ENCODE results near the gene TMEM119. TPM values are rescaled to one million over a fixed set of nuclear protein-coding genes. Genes with fewer than 3 reads are reported as not detected.
"Not testable (repeated sequence)": the region's sequence is repeated elsewhere in the genome, so short reads cannot be mapped to it uniquely, and the experiment has no call there.

The TMEM119 gene
- total RNA-seq, 1 donor from 2014 or later, result 34.4 TPM

DNA sequence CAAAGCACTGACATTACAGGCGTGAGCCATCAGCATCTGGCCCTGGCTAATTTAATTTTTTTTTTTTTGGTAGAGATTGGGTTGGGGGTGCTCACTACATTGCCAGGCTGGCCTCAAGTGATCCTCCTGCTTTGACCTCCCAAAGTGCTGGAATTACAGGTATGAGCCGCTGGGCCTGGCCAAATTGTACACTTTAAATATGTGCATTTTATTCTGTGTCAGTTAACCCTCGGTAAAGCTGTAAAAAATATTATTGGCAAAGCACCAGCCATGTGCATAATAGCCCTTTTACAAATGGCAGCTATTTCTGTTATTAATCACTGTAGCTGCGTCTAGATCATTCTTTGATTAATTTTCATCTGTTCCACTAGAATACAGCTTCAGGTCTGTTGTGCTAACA lies 12.0 kb downstream of the TMEM119 start:
- DNase-seq (ENCODE audit: low read depth), result no peak

DNA sequence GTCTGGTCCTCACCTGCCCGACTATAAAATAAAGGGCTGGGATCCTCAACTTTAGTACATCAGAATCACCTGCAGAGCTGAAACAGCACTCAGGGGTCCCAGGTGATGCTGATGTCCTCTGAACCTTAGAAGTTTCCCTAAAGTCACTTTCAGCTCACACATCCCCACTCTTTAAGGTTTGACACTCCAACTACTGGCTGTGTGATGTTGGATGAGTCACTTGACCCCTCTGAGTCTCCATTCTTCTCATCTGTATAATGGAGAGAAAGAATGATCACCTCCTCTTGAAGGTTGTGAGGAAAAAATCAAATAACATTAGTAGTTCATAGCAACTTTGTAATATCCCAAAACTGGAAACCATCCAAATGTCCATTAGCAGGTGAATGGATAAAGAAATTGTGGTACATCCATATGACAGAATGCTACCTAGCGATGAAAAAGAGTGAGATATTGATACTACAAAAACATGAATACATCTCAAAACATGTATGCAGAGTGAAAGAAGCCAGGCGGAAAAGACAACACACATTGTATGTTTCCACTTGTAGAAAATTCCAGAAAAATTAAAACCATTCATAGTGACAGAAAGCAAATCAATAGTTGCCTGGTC lies 13.3 kb downstream of the TMEM119 start:
- no peak for DNase-seq (ENCODE audit: low read depth)

DNA sequence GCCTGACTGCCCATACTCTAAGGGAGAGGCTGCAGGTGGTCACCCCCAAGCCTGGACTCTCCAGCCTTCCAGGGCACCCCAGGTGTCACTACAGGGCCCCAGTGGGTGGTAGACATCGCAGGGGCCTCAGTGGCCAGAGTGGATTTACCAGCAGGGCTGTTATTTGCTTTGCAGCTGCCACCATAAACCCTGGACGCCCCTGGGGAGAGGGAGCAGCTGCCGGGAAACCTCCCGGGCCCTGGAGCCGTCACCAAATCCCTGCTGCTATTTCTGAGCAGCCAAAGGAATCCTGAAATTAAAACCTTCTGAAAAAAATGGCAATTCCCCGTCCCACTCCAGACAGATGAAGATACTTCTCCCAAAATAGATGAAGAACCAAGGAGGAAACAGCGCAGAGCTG lies 13.9 kb downstream of the TMEM119 start:
- peak; percentile 96 for DNase-seq (ENCODE audit: low read depth)

DNA sequence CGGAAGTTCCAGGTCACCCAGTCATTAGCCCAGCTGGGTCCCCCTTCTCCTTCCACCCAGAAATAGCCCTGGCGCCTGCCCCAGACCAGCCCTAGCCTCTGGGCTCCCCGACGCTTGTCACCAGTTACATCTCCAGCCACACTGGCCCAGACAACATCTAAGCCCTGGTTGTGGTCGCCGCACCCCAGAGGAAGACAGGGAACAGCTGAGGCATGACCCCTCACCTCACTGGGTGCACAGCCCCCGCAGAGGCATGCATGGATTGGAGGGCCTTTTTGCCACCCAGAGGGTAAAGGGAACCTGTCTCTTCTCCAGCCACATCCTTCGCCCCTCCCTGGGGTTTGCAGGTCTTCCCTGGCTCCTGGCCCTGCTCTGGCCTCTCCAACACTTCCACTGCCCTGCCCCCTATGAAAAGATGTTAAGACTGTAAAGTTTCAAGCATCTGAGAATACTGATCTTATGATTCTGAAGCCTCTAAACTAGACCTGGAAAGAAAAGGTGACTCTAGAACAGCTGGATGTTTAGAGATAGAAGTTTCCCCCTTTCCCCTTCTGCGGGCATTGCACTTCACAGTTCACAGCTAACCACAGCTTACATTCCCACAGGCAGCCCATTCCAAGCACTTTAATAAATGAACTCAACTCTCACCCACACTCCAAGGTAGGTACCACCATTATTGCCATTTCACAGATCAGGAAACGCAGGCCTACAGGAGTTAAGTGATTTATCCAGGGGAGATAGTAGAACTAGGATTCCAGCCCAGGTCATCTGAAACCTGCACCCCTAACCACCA lies 14.7 kb downstream of the TMEM119 start:
- peak; percentile 90 for DNase-seq (ENCODE audit: low read depth)

DNA sequence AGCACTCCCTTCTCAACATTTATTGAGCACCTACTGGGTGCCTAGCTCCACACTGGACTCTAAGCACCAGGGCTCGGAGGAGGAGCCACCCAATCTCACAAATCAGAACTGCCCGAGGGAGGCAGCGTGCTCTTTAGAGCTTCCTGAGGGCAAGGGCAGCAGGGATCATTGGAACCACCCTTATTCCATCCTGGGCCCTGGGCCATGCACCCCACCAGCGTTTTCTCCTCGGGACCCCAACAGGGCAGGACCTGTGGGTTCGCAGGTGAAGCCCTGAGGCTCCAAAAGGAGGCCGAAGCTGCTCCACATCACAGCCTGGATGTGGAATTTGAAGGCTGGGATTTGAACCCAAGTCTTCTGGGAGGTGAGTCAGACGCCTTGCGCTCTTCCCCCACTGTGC lies 15.4 kb downstream of the TMEM119 start:
- DNase-seq (ENCODE audit: low read depth), result no peak

DNA sequence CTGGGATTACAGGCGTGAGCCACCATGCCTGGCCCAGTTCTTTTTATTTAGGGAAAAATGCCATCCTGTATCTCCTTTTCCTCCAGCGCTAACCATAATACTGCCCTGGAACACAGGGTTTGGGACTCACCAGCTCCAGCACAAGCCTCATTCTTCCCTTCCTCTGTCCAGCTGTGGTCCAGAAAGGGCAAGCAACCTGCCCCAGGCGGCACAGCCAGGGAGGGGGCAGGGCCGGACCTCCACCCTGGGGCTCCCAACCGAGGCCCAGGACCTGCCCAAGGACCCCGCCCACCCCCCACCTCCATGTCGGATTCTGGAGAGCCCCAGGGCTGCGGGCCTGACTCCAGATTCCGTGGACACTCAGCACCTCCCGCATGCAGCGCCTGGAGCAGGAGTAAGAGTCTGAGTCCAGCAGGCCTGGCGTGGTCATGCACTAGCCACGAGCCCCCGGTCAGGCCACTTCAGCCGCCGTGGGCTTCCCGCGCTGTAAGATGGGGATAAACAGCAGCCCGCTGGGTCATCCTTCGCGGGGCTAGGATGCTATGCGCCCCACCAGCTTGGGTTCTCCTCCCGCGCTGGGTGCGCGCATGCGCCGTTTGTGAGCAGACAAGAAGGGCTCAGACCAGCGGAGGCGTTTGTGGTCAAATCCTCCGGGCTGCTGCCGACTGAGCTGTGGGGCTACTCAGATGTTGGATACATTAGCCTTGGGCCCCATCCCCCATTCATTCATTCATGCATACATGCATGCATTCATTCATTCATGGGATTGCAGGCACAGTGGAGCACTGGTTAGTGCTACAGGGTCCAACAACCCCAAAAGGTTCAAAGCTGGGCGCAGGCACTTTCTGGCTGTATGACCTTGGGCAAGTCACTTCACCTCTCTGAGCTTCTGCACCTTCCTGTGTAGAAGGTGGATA lies 16.3 kb downstream of the TMEM119 start:
- DNase-seq (ENCODE audit: low read depth), result no peak

DNA sequence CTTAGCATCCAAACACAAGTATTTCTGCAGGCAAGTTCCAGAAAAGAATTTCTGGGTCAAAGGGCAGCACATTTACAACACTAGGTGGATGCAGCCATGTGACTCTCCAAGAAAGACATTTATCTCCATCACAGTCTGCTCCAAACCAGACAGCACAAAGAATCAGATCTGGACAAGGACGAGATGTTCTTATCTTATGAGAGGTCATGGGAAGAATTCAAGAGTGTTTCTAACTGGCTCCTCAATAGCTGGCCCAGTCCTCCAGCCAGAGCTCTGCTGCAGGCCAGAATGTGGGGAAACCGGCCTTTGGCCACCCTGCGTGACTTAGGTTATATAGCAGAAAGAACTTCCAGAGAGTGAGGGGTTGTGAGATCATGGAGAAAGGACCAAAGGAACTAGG lies 17.4 kb downstream of the TMEM119 start:
- no peak for DNase-seq (ENCODE audit: low read depth)

DNA sequence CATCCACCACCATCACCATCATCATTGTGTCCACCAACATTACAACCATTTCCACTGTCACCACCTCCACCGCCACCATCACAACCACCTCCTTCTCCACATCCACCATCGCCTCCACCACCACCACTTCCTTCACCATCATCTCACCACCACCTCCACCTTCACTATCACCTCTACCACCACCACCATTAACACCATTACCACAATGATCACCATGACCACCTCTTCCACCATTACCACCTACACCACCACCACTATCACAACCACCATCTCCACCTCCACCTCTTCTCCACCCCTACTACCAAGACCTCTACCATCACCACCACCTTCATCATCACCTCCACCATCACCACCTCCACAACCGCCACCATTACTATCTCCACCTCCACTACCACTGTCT lies 19.1 kb downstream of the TMEM119 start:
- DNase-seq (ENCODE audit: low read depth), result no peak

DNA sequence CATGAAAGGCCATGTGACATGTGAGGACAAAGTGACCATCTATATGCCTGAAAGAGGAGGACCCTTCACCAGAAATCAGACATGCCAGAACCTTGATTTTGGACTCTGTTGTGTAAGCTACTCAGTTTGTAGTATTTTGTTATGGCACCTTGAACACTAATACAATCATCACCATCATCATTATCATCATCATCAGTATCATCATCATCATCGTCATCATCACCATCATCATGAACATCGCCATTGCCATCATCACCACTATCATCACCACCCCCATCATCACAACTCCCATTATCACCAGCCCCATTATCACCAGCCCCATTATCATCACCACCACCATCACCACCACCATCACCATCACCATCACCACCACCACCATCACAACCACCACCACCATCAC lies 19.6 kb downstream of the TMEM119 start:
- DNase-seq (ENCODE audit: low read depth), result no peak

DNA sequence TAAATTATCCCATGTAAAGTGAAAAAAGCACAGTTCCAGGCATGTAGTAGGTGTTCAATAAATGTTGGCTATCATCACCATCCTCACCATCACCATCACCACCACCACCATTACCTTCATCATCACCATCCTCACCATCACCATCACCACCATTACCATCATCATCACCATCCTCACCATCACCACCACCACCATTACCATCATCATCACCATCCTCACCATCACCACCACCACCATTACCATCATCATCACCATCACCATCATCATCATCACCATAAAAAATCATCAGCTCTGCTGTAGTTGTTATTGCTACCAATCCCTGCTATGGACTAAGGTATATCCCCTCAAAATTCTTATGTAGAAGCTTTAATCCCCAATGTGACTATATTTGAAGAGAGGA lies 20.4 kb downstream of the TMEM119 start:
- DNase-seq (ENCODE audit: low read depth), result no peak

DNA sequence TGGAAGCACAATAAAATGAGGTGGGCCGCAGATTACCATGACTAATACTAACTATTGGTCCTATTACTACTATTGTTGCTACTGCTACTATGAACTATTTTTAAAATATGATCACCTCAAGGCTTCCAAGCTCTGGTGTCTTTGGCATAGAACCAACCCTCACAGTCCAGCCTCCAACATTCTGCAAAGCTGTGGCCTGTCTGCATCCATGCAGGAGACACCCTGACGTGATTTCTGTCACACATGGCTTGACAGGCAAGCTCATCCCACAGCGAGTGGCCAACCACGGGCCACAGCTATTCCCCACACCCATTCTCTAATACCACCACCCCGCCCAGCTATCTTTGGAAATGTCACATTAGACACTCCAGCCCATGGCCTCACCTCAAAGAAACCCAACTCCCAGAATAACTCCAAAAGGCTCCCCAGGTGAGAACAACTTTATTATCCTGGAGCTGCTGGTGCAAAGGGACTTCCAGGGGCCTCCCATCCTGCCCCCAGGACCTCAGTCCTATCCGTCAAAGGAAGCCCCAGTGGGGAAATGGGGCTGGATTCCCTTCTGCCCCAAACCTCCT lies 21.1 kb downstream of the TMEM119 start:
- DNase-seq (ENCODE audit: low read depth), result peak; percentile 99

DNA sequence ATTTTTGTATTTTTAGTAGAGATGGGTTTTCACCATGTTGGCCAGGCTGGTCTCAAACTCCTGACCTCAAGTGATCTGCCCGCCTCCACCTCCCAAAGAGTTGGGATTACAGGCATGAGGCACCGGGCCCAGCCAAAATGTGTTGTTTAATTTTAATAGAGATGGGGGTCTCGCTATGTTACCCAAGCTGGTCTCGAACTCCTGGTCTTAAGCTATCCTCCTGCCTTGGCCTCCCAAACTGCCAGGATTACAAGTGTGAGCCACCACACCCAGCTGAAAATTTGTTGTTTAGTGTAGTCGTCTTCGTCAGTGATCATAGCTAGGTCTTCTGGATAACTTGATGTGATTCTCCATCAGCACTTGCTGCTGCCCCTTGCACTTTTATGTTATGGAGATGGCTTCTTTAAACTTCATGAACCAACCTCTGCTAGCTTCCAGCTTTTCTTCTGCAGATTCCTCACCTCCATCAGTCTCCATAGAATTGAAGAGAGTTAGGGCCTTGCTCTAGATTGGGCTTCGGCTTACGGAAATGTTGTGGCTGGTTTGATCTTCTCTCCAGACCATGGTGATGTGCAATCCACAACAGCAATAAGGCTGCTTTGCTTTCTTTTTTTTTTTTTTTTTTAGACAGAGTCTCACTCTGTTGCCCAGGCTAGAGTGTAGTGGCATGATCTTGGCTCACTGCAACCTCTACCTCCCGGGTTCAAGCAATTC lies 22.5 kb downstream of the TMEM119 start:
- DNase-seq (ENCODE audit: low read depth), result no peak

DNA sequence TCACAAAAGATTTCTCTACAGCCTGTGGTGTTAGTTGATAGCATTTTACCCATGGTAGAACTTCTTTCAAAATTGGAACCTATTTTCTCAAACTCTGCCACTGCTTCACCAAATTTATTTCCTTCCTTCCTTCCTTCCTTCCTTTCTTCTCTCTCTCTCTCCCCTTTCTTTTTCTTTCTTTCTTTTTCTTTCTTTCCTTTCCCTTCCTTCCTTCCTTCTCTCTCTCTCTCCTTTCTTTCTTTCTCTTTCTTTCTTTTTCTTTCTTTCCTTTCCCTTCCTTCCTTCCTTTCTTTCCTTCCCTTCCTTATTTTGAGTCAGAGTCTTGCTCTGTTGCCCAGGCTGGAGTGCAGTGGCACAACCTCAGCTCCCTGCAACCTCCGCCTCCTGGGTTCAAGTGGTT lies 23.6 kb downstream of the TMEM119 start:
- DNase-seq (ENCODE audit: low read depth), result not testable (repeated sequence)

DNA sequence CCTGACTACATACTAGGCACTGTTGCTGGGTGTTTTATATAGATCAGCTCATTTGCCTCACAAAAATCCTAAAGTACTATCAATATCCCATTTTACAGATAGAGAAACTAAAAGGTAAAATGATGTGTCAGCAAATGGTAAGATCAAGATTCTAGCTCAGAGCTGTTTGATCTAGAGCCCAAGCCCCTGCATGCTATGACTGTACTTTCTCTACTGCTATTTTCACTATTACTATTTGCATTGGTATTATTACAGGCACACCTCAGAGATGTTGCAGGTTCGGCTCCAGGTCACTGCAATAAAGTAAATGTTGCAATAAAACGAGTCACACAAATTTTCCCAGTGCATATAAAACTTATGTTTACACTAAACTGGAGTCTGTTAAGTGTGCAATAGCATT lies 24.6 kb downstream of the TMEM119 start:
- no peak for DNase-seq (ENCODE audit: low read depth)

DNA sequence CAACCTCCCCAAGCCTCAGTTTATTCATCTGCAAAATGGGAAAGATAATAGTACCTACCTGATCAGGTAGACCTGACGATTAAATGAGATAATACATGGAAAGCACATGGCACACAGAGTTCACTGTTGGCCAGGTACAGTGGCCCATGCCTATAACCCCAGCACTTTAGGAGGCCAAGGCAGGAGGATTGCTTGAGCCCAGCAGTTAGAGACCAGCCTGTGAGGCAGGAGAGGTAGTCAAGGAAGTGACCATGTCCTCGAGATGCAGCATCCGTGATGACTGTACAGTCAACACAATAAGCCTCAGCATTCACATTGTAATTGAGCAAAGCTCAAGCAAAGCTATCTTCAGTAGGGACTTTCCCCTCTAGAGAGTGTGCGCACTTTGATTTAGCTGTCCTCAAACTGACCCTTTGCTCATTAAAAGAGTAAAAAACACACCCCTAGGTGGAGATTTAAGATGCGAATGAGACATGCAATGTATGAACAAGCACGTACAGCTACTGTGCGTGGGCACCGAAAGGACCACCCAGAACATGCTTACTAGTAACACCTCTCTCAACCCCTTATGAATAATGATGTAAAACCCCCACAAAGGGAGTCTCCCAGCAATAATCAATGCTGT lies 25.6 kb downstream of the TMEM119 start:
- no peak for DNase-seq (ENCODE audit: low read depth)

DNA sequence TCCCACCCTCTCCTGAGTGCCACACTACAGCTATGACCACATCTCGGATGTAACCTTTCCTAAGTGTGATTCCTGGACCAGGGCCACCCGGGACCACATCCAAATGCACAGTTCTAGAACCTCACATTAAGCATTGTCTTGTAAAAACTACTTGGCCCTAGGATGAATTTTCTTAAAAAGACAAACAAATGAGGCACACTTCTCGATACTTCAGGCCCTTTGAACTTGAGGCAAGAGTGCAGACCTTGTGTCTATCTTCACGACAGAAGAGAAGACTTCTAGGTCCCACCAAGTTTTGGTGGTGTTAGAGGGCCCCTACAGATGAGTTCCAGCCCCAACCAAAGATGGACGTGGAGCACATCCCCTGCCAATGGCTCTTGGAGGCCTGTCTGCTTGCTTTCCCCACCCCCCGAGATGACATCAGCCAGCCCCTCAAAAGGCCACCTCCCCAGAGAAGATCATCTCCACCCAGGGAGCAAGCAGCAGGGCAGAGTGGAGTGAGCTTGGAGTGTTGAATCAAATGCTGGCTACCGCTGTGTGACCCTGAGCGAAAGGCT lies 26.2 kb downstream of the TMEM119 start:
- DNase-seq (ENCODE audit: low read depth), result no peak

DNA sequence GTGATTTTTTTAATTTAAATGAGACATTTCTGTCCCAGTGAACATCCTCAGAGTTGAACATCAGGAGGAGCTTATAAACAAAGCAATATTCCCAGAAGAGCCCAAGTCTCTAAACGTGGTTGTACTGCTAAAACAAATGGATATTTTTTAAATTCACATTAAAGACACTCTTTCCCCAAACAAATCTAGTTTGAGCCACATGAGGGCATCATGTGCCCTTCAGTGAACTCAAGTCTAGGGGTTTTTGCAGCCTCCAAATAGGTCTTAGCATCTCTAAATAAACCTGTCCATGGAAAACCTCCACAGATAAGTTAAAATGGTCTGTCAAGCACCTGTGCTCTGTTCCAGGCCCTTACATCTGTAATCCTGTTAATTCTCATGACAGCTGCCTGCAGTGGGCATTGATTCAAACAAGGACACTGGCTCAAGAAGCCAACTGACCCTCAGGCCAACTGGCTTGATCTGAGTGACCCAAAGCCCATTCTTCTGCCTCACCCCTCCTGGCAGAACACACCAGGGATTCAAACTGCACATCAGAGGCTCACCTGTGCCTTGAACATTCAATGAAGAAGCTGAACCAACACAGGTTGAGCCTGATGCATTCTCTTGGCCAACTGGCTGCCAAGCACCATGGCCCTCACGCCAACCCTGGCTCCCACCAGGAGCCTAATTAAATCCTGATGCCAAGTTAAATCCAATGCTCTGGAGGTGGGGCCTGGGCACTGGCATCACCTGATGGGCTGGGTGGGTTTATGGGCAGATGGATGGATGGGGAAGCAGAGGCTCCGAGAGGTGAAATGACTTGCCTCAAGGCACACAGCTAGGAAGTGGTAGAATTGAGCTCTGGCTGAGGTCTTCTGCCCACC lies 26.9 kb downstream of the TMEM119 start:
- peak; percentile 67 for DNase-seq (ENCODE audit: low read depth)

DNA sequence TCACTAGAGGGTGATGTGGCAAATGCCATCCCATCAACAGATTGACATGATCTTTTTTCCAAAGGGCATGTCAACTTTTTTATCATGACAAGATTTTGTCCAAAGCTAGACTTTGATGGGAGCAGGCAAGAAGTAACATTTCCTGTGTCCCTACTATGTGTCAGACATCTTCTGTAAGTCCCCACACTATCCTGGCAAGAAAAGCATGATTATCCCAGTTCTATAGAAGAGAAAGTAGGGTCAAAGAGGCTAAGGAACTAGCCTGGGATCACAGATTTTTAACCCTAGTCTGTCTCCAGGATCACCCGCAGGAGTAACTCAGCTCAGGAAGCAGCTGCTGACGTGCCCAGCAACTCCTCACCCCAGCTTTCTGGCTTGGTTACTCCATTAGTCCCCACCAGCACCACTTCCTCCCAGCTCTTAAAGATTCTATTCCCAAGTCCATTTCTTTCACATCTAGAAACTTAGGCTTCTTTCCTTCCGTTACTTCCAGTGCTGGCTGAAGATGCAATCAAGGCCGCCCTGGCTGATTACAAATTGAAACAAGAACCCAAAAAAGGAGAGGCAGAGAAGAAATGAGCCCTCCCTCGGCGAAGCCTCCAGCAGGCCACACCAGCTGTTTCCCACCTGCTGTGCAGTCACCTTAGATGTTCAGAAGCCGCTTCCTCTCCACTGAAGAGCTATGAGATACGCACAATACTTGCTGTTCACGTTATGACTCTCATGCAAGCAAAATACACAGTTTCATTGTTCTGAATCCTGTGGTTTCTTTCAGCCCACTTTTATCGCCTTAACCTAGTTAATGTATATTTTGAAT lies 29.3 kb downstream of the TMEM119 start:
- DNase-seq (ENCODE audit: low read depth), result no peak

Data from myocyte (in vitro differentiated cells).